GF-D8 (cell line): Measurements from ENCODE around the gene GDPD5.

ENCODE experiments used
- DNase-seq: peaks from one replicate; lab custom pipeline; 2025; lab: John Stamatoyannopoulos, UW

The GDPD5 gene, protein sequence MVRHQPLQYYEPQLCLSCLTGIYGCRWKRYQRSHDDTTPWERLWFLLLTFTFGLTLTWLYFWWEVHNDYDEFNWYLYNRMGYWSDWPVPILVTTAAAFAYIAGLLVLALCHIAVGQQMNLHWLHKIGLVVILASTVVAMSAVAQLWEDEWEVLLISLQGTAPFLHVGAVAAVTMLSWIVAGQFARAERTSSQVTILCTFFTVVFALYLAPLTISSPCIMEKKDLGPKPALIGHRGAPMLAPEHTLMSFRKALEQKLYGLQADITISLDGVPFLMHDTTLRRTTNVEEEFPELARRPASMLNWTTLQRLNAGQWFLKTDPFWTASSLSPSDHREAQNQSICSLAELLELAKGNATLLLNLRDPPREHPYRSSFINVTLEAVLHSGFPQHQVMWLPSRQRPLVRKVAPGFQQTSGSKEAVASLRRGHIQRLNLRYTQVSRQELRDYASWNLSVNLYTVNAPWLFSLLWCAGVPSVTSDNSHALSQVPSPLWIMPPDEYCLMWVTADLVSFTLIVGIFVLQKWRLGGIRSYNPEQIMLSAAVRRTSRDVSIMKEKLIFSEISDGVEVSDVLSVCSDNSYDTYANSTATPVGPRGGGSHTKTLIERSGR

DNA sequence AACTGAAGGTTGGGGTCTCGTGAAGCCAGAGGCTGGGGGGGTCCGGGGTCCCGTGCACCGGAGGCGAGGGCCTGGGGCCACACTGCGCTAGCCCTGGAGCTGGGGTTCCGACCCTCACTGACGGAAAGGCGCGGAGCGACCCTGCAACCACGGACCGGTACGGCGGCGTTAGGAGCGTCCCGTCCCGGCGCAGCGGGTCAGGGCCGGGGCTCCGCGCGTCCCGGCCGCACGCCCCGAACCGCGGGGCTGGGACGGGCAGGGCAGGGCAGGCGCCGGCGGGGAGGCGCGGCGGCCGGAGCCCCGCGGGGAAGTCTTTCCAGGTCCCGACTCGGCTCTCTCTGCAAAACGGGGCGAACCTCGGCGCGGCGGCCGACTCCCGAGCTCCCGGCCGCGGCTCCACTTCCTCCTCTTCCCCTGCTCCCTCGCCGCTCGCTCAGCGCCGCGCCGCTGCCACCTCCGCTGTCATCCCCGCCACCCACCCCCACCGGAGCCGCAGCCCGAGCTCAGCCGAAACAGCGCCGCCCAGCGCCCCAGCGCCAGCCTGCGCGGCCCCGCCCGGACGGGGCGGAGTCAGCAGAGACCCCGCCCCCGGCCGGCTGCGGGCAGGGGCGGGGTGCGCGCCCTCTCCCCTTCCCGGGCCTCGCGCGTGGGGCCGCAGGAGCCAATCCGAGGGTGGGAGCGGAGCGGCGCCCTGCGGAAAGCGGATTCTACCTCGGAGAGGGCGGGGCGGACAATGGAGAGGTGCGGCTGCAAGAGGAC lies at the start of gene GDPD5:
Gene GDPD5 (minus strand): TSS at position 509 of the 759 bp plus-strand sequence. CDS start 48,206 bp downstream, outside the sequence.
- peak; percentile 15 for DNase-seq

DNA sequence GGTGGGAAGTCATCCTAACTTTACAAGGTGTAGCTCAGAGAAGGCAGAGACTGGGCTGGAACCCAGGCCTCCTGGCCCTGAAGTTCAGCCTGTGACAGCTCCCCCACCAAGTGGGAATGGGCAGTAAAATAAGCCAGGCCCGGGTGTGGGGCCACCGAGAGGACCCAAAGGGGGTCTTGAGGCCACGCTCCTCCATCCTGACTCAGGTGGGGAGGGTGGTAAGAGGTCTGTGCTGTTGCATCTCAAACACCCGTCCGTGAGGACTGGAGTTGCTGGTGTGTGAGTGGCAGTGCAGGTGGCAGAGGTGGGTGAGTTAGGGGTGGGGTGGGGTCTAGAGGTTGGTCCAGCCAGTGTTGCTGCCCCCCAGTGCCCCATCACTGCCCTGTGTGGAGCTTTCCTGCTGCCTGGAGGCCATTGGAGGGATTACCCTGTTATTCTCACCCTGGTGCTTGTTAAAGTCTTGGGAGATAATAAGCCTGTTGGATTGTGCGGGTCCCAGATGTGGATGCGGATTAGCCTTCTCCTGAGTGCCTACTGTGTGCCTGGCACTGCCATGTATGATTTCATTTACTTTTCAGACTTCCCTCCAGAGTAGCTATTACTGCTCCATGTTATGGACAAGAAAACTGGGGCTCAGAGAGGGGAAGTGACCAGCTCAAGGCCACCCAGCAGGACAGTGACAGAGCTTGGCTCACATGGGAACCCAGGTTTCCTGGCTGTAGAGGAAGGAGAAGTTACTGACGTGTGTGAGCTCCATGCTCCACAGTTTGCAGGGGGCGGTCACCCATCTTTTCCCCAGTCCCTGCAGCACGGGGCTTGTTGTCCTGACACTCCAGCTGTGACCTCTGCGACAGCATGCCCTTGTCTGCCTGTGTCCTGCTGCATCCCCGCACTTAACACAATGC lies 49.2 kb upstream of the GDPD5 start:
- DNase-seq, result no peak

DNA sequence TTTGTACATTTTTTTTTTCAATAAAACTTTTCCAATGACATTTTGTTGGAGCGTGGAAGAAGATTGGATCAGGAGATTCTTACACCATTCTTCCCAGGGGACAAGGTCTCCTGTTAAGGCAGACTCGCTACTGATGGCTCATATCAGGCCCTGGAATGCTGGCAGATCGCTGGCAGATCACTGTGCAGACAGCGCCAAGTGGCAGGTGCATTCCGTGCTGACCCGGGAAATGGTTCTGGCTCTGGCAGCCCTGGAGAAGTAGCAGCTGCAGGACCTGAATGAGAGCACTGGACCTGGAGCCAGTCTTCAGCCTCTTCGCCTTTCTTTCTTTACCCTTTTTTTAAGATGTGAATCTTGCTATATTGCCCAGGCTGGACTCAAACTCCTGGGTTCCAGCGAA lies 47.0 kb upstream of the GDPD5 start:
- no peak for DNase-seq

DNA sequence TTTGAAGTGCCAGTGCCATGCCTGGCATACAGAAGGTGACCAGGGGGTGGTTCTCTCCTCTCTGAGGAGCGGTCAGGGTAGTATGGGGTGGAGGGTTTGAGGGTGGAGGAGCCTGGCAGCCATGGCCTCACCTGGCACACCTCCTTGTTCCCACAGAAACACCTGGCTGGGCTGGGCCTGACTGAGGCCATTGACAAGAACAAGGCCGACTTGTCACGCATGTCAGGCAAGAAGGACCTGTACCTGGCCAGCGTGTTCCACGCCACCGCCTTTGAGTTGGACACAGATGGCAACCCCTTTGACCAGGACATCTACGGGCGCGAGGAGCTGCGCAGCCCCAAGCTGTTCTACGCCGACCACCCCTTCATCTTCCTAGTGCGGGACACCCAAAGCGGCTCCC lies 45.9 kb upstream of the GDPD5 start:
- no peak for DNase-seq

DNA sequence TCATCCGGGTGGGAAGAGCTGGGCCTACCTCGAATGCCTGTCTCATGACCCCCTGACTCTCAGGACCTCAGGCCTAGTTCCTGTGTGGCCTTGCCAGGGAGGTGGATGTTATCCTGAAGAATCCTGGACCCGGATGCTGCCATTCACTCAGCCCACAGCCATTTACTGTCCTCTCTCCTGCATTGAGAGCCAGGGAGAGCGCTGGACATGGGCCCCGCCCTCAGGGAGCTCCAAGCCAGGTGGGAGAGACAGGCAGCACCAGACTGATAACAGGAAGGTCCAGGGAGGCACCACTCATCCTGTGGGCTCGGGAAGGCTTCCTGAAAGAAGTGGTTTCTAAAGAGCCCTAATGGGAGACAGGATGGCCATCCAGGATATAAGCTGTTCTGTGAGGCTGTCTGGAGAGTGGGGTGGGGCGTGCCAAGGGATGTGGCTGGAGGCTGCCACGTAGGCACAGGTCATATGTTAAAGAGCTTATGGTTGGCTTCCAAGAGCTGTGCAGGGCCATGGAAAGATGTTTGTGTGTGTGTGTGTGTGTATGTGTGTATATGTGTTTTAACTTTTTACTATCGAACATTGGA lies 44.9 kb upstream of the GDPD5 start:
- no peak for DNase-seq

DNA sequence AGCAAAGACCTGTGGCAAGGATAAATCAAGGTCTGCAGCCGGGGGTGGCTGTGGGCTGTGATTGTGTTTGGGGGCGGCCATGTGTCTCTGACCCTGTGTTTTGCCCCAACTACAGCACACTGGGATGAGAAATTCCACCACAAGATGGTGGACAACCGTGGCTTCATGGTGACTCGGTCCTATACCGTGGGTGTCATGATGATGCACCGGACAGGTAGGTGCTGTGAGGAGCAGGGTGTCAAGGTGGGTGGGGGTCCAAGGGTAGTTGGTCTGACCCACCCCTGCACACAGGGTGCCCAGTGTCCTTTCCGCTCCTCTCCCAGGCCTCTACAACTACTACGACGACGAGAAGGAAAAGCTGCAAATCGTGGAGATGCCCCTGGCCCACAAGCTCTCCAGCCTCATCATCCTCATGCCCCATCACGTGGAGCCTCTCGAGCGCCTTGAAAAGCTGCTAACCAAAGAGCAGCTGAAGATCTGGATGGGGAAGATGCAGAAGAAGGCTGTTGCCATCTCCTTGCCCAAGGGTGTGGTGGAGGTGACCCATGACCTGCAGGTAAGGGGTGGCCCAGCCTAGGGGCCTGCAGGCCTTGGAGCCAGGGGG lies 43.0 kb upstream of the GDPD5 start:
- no peak for DNase-seq

DNA sequence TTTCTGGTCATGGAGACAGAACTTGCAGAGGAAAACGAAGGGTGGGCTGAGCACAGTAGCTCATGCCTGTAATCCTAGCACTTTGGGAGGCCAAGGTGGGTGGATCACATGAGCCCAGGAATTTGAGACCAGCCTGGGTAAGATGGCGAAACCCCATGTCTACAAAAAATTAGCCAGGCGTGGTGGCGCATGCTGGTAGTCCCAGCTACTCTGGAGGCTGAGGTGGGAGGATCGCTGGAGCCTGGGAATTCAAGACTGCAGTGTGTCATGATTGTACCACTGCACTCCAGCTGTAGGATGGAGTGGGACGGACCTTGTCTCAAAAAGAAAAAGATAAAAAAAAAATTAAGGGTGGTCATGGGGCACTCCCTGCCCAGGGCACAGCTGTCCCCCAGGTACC lies 42.2 kb upstream of the GDPD5 start:
- DNase-seq, result no peak

DNA sequence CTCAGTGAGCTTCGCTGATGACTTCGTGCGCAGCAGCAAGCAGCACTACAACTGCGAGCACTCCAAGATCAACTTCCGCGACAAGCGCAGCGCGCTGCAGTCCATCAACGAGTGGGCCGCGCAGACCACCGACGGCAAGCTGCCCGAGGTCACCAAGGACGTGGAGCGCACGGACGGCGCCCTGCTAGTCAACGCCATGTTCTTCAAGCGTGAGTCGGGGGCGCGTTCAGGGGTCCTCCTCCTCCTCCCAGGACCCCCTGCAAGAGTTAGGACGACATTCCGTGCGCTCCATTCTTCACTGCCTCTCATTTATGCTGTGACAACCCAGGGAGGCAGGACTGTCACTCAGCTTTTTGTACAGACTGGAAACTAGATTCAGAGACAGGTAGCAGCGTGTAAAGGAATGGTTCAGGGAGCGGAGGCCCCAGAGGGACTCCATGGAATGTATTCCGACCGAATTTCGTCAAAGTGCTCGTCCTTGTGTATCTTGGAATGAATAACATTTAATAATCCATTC lies 41.1 kb upstream of the GDPD5 start:
- no peak for DNase-seq

DNA sequence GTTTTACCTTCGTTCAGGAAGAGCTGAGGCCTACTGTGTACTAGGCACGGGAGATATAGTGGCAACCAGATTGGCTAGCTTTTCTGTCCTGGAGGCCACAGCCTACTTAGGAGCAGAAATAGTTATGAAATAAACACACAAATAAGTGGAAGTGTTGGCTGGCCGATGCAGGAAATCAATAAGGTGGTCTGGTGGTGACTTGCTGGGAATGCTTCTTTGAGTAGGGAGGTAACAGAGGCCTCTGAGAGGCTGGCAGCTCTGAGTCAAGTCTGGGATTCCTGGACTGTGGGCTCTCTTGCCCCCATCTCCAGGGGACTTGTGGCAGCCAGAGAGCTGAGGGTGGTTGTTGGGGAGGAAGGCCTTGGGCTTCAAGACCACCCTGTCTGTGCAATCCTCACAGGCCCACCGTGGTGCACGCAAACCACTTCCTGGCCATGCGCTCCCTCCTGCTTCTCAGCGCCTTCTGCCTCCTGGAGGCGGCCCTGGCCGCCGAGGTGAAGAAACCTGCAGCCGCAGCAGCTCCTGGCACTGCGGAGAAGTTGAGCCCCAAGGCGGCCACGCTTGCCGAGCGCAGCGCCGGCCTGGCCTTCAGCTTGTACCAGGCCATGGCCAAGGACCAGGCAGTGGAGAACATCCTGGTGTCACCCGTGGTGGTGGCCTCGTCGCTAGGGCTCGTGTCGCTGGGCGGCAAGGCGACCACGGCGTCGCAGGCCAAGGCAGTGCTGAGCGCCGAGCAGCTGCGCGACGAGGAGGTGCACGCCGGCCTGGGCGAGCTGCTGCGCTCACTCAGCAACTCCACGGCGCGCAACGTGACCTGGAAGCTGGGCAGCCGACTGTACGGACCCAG lies 40.4 kb upstream of the GDPD5 start:
- DNase-seq, result no peak

DNA sequence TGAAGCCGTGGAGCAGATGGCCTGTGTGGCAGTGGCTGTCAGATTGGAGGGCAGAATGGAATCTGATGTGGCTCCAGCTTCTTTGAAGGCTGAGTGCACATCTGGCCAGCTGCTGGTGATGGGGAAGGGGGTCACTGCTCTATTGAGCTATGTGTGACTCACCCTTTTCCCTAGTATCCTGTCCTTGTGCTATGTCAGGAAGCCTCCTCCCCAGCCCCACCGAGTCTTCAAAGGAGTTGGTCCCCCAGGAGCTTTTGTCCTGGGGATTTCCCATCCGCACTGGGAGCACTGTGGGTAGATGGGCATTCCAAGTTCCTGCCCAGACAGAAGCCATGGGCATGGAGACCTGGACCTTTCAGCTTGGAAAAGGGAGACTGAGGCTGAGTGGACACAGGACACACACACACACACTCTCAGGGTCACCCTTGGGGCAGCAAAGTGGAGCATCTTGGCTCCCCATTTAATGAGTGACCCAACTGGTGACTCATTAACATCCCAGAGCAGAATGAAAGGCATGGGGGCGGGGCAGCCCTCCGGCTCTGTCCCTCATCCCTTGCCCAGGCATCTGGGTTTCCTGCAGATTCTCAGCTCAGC lies 39.6 kb upstream of the GDPD5 start:
- DNase-seq, result no peak

DNA sequence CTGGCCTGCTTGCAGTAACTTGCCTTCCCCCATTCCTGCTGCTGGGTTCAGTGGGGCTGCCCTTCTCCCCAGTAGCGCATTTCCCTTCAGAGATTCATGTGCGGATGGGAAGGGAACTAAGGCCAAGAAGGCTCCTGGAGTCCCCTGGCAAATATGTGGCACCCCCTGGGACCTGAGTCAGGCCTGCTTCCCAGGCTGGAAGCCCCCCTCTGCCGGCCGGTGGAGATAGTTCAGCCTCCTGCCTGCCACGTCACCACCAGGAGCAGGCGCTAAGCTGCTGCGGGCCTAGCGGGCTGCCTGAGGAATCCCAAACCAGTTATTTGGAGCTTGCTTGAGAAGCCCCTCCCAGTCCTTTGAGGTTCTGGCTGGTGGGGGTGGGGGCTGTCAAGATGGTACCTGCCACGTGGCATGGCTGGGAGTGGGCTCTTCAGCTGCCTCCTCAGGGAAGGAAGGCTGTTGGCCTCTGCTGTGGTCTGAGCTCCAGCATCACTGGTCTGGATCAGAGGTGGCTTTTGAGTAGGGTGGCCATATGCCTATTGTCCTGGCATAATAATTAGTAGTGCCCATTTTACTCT lies 38.3 kb upstream of the GDPD5 start:
- DNase-seq, result no peak

DNA sequence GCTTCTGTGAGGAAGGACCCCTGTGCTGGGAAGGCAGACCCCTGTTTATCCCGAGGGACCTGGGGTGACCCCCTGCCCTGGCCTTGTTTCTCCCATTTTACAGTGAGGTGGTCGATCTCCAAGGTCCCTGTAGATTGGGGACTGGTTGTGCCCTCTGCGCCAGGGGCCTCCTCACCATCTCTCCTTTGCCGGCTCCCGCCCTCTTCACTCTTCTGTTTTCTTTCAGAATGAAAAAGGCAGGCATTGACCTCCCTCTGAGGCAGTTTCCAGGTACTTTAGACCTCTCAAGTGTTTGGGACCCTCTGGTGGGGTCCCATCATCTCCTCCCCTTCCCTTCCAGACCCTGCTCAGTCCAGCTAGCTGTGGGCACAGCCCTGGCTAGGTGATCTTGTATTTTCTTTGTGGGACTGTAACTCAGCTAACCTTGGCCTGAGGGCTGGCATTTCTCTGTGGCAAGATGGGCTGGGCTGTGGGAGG lies 37.8 kb upstream of the GDPD5 start:
- no peak for DNase-seq

DNA sequence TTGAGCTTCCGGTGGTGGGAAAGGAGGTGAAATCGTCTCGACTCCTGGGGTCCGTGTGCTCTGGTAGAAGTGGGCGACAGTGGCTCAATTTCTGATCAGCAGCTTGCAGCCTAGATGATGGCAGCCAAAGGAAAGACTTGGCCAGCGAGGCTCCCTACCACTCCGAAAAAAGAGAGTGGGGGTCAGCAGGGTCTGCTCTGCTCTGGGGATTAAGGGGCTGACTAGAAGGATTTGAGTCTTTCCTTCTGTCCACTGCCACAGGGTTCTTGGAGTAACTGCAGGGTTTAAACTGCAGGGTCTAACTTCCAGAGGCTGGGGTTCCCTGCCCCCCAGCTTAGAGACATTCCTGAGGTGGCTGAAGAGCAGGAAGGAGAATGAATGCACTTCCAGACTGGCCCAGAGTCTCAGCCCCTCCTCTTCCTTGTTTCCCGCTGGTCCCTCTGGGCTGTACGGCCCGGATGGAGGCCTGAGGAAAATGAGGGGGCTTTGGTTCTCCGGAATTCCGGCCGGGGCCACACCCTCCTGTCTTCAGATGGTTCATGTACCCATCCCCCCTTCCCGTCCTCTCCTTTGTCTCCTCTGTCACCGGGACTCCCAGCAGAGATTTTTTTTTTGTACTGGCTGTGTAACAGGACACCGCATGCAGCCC lies 37.2 kb upstream of the GDPD5 start:
- DNase-seq, result no peak

DNA sequence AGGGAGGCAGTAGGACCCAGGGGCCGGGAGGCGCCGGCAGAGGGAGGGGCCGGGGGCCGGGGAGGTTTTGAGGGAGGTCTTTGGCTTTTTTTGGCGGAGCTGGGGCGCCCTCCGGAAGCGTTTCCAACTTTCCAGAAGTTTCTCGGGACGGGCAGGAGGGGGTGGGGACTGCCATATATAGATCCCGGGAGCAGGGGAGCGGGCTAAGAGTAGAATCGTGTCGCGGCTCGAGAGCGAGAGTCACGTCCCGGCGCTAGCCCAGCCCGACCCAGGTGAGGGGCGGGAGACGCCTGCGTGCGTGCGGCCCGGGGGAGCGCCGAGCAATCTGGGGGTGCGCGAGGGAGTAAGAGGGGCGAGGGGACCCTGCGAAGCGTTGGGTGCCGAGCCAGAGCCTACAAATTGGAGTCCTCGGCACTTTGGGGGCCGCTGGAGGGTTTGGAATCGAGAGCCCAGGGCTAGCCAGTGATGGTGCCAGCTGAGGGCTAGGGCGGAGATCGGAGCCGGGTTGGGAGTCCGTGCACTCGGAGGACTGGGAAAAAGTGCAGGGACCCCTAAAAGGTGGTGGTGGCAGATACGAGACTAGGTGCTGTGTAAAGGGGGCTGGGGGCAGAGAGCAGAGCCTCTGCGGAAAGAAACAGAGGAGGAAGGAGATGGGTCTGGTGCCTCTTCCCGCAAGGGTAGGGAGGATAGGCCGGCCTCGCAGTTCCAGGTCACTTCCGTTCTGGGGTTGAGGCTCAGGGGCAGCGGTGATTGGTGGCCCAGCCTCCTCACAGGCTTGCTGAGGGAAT lies 36.5 kb upstream of the GDPD5 start, which contains the start of gene SERPINH1:
Gene SERPINH1 (plus strand): TSS at position 206 of the 788 bp plus-strand sequence. CDS start 4,097 bp downstream, outside the sequence.
- no peak for DNase-seq

DNA sequence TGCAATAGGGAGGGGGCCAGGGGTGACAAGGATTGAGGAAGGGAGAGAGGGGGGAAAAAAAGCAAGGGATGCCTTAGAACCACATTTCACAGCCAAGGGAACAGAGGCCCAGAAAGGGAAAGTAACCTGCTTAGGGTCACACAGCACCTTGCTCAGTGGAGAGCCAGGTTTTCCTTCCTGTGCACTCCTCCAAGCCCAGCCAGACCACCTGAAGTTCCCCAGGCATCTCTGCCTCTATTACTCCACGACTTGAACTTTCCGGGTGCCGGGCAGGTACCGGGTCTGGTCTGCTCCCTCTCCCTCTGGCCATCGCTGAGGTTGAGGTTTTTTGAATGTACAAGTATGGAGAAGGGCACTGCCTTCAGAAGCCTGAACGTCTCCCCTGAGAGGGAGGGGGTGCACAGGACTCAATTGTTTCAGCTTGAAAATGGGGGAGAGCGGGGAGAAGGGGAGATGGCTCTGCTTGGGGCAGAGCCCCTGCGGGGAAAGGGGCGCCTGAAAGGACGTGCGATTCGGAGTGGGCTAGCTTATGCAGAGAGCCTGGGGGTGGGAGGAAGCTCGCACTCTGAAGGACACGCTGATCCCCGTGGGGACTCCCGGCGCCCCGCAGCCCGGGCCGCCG lies 35.8 kb upstream of the GDPD5 start:
- no peak for DNase-seq

DNA sequence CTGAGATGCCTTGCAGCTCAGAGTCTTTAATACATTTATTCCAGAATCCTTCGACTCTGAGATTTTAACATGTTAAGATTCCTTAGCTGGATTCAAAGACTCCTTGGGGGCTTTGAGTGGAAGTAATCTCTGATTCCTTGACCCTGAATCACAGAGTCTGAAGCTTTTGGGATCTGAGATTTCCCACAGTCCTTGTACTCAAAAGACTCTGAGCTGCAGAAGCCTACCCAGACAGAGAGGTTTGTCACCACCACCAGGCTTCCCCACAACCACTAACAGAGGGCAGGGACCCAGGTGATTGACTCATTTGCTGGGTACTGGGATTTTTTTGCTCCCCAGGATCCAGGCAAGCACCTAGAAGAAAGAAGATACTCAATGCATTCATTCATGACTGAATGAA lies 34.9 kb upstream of the GDPD5 start:
- no peak for DNase-seq
